ENCODE measurements around the gene FOXRED1.

DNA sequence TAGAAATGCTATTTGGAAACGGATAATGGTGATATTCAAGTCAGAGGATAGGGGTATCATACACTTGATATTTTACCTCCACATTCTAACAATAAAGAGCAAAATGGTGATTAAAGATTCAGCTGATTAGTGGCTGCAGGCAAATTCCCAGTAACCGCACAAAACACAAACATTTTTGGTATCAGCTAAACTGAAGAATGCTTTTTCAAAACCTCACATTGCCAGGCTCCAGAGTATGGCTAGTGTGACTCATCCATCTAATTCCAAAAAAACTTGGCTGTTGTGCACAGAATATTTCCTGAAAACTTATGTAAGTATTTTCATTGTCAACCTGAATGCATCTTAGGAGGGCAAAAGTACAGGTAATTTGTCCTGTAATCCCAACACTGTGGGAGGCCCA, 11.2 kb upstream of the FOXRED1 start:
- TF ChIP-seq CTCF (IDR thresholded peaks at IDR 0.05) = no peak
- TF ChIP-seq POLR2A (IDR thresholded peaks at IDR 0.05) = no peak

Data from body of pancreas (tissue), 4 donors.